ENCODE data around the gene PEX11B.

PEX11B gene, protein sequence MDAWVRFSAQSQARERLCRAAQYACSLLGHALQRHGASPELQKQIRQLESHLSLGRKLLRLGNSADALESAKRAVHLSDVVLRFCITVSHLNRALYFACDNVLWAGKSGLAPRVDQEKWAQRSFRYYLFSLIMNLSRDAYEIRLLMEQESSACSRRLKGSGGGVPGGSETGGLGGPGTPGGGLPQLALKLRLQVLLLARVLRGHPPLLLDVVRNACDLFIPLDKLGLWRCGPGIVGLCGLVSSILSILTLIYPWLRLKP

GRCh38 chr1:145918144-145918991 is at the start of gene PEX11B:
PEX11B (minus strand) TSS chr1:145918717; CDS start chr1:145918688, 29 bp downstream.
- DNase-seq, result peak; percentile 56

DNA sequence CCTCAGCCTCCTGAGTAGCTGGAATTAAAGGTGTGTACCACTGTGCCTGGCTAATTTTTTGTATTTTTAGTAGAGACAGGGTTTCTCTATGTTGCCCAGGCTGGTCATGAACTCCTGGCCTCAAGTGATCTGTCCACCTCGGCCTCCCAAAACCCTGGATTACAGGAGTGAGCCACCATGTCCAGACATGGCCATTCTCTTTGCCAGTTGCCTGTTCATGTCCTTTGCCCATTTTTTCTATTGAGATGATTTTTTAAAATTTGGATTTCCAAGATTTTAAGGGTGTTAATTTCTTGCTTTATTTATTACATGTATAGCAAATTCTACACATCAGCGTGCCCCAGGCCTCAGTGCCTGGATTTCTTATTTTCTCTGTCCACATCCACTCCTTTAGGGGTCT is 48.8 kb upstream of the PEX11B start:
- no peak for DNase-seq

DNA sequence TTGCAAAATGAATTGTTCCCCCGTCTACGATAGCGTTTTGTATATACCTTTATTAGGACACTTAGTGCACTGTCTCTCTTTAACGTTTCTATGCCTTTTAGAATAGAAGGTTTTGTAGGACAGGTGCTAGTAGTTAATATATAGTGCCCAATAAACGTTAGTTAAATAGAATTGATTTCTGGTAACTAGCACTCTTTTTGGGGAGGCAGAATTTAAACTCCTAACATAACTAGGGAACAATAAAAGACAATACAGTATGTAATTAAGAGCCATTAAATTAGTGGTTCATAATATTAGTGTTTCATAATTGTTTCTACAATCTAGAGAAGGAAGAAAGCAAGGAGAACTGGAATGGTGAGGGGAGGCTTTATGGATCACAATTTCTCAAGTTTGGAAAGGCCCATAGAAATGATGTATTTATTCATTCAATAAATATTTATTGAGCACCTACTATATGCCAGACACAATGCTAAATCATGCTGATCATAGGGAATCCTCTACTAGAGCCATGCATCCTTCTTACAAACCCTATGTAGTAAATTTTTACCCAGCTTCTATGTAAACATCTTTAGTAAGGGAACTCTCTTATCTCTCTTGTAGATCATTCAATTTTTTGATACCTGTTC is 46.7 kb upstream of the PEX11B start:
- no peak for DNase-seq

GRCh38 chr1:145964328-145965118 is 46.0 kb upstream of the PEX11B start, which contains the start of the genes ANKRD34A and POLR3GL:
ANKRD34A (minus strand) TSS chr1:145964575; CDS start chr1:145961759, 2,816 bp downstream.
POLR3GL (plus strand) TSS chr1:145964690; CDS start chr1:145974866, 10,176 bp downstream.
- peak; percentile 80 for DNase-seq

GRCh38 chr1:145963265-145964019 is 44.9 kb upstream of the PEX11B start:
- DNase-seq, result no peak

DNA sequence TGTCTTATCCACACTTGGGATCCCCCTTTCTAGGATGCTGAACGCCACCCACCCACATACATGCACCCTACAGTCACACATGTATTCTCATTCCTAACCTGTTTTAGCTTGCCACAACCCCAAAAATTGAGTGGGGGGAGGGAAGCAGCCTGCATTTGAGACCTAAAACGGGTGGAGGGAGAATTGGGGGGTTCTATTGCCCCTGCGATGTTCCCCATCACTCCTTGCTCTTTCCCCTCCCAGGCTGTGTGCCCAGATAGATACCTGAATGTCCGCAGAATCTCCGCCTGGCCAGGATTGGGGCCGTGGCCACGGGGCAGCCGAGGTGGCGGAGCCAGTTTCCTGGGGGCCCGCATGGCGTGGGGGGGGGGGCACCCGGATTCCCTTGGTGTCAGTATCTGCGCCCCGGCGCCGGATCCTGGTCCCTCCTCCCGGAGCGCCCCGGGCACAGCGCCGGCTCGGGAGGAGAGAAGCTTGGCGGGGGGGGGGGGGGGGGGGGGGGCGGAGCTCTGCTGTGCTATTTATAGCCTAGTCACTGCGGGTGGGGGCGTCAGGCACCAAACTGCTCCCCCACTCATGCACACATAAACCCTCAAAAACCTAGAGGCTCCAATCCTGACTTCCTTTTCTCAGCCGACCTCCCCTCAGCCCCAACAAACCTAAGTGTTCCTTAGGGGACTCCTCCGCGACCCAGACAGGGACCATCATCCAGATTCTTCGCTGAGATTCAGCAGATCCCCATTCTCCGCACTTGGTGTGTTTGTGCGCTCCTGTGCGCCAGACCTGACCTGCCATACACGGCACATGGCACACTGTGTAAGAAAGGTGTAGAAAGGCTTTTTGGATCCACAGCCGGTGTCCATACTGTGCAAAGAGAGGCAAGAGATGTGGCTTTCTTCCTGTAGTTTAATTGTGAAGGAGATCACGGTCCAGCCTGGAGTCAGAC is 43.9 kb upstream of the PEX11B start:
- DNase-seq, result no peak

GRCh38 chr1:145961425-145962156 is 43.1 kb upstream of the PEX11B start:
- DNase-seq, result no peak

DNA sequence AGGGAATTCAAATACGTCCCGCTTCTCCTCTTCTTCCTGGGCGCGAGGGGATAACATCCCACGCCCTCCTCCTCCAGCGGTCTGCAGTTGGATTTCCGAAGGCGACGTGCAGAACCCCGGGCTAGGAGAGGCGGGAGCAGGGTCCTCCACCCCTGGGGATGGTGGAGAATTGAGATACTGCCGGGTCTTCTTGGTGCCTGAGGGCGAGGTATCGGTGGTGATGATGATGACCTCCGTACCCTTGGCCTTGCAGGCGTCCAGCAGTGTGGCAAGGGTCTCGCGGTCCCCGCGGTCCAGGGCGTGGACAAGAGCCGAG is 42.5 kb upstream of the PEX11B start:
- DNase-seq, result no peak

- no peak for DNase-seq
Observed at GRCh38 chr1:145960468-145961108, 42.1 kb upstream of the PEX11B start.

- DNase-seq, result no peak
Observed at GRCh38 chr1:145959957-145960467, 41.5 kb upstream of the PEX11B start.

GRCh38 chr1:145959333-145959732 is 40.8 kb upstream of the PEX11B start:
- no peak for DNase-seq

GRCh38 chr1:145958734-145959133 is 40.2 kb upstream of the PEX11B start:
- no peak for DNase-seq

DNA sequence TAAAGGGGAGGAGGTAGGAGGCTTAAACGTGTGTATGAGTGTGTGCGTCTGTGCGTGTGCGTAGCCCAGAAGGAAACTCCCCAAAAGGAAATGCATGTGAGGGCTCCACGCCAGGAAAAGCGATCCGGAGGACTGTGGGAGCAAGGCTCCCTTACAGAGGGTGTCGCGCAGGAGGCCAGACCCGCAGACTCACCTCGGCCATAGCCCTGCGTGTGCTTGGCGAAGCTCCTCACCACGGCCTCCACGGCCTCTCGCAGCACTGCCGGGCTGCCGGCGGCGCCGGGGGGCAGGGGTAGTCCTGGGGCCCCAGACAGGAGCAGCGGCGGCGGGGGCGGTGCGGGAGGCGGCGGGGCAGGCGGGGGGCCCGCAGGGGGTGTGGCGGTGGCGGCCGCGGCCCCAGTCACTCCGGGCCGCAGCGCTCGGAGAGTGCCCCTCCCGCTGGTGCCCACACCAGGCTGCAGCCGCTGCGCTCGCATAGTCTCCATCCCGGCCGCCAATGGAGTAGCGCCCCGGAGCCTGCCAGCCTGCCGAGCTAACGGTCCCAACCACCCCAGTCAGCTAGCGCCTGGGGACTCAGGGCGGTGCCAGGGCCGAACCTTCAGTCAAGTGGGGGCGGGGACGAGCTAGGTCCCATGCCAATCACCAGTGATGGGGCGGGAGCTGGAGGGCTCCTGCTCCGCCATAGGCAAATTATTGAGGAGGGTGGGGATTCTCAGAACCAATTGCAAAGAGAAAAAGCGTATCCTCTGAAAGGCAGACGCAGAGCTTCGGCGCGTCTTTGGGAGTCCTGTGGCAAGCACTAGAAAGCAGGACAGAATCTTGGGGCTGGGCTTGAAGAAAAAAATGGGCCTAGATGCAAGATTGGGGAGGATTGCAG is 39.2 kb upstream of the PEX11B start, which contains the start of gene LIX1L:
TSS of gene LIX1L (minus strand) at position 575 of the 877 bp plus-strand sequence. CDS start at position 485, 90 bp downstream.
- DNase-seq, result peak; percentile 97

DNA sequence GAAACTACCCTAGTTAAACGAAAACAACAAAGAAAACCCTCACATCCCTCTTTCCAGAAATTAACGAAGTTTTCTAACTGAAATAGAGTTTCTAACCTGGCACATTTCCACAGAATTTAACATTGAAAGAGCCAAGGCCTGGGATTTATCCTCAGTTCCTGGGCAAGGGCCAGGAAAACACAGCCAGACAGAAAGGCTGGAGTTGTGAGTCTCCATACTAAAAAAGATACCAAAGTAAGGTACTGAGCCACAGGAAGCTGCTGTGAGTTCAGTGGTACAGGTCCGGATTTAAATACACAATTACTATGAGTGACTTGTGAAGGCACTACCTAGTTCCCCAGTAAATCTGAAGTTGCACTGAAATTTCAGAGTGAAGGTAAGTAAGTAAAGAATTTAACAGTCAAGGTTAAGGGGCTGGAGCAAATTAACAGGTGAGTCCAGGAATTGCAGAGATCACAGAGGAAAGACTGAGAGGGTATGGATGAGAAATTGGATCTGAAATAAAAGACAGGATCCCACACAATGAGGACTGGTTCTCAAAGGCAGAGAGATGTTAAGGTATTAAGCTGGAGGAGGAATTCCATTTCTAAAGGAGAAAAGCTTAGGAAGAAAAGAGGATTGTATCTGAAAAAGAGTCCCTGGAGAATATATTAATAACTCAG is 38.4 kb upstream of the PEX11B start:
- DNase-seq, result no peak

DNA sequence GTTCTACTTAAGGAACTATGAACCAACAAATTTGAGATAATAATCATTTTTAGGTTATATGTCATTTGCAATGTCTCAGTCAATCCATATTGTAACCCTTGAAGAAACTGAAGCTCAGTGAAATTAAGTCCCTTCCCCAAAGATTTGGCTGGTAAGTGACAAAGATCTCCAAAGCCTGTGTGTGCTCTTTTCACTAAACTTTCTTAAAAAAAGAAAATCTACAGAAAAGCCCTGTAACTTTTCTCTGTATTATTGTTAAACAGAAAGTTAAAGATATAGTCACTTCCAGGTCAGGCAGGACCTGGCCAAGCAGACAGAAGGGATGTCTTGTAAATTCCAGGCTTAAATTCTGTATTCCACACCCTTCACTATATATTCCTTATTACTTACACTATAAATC is 37.8 kb upstream of the PEX11B start:
- DNase-seq, result no peak

DNA sequence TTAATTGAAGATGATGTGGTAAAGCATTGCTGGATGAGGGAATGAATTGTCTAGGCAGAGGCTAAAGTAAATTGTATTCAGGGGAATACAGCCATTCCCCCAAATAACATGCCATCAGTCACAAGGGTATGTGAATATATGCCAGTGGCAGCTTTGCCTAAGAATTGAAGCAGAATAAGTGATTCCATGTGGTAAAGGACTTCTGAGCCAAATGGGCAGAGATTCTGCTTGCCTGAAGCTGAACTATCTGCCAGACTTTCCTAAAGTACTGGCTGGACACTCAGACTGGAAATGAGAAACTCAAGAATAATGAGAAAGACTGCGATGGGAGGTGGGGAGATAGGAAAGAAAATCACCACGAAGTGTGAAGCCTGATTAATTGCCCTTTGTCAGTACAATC is 36.9 kb upstream of the PEX11B start:
- no peak for DNase-seq

DNA sequence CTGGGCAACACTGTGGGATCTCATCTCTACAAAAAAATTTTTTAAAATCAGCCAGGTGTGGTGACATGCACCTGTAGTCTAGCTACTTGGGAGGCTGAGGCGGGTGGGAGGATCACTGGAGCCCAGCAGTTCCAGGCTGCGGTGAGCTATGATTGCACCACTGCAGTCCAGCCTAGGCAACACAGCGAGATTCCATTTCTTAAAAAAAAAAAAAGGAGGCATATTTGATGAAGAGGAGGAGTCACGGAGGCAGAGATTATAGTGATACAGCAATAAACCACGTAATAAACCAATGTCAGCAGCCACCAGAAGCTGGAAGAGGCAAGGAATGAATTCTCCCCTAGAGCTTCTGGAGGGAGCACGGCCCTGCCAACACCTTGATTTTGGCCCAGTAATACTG is 35.3 kb upstream of the PEX11B start:
- no peak for DNase-seq

DNA sequence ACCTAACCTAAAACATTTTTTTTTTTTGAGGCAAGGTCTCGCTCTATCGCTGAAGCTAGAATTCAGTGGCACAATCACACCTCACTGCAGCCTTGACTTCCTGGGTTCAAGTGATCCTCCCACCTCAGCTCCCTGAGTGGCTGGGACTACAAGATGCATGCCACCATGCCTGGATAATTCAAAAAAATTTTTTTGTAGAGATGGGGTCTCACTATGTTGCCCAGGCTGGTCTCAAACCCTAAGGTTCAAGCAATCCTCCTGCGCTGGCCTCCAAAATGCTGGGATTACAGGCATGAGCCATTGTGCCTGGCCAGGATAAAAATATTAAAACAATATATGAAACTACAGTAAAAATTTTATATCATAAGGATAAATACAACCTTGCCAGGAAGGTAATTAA is 34.4 kb upstream of the PEX11B start:
- DNase-seq, result no peak
